Fibroblast of lung (primary cell): ENCODE measurements around the gene SDK1. TPM values are rescaled to one million over a fixed set of nuclear protein-coding genes. Genes with fewer than 3 reads are reported as not detected.

ENCODE experiments used
- DNase-seq, 2 donors: peaks; one replicate each; pipeline versions ENCODE4 v3.0.0 to v3.0.0-alpha.2; 2010; ENCODE audit warnings: low read depth in 2 of 2
- H2AFZ ChIP-seq: 2 replicates; pipeline ENCODE4 v1.5.1; 2012; ENCODE audit warnings: low read length, control low read depth, inconsistent platforms
- H3K27ac ChIP-seq: 2 replicates; pipeline ENCODE4 v1.5.1; 2011; ENCODE audit warnings: low read length, control low read depth; ENCODE audit not compliant: insufficient read depth
- H3K27me3 ChIP-seq: 2 replicates; pipeline ENCODE4 v1.5.1; 2011; ENCODE audit warnings: mild to moderate bottlenecking, low read length; ENCODE audit not compliant: control insufficient read depth, insufficient read depth
- H3K36me3 ChIP-seq: 2 replicates; pipeline ENCODE4 v1.5.1; 2011; ENCODE audit warnings: low read length; ENCODE audit not compliant: control insufficient read depth, insufficient read depth
- H3K4me1 ChIP-seq: 2 replicates; pipeline ENCODE4 v1.5.1; 2011; ENCODE audit warnings: low read length; ENCODE audit not compliant: control insufficient read depth, insufficient read depth; ENCODE audit errors: extremely low read depth
- H3K4me2 ChIP-seq: 2 replicates; pipeline ENCODE4 v1.5.1; 2011; ENCODE audit warnings: low read length, control low read depth; ENCODE audit not compliant: insufficient read depth; ENCODE audit errors: extremely low read depth
- H3K4me3 ChIP-seq, 4 experiments: fragments of 200-600 bp in 1 of 4; sonication (generic) in 1 of 4; replicated peaks in 1 of 4; 2 replicates each; pipeline ENCODE4 v1.5.1; 2011 to 2016; ENCODE audit warnings: low read length in 4 of 4, low read depth in 3 of 4, mild to moderate bottlenecking in 3 of 4, control low read depth in 2 of 4, inconsistent platforms in 1 of 4, mixed read lengths in 1 of 4; ENCODE audit not compliant: insufficient read depth in 1 of 4; ENCODE audit errors: control extremely low read depth in 1 of 4
- H3K79me2 ChIP-seq: 2 replicates; pipeline ENCODE4 v1.5.1; 2012; ENCODE audit warnings: mild to moderate bottlenecking, low read length, inconsistent platforms; ENCODE audit not compliant: control insufficient read depth, insufficient read depth
- H3K9ac ChIP-seq: 2 replicates; pipeline ENCODE4 v1.5.1; 2011; ENCODE audit warnings: mild to moderate bottlenecking, low read length, control low read depth; ENCODE audit not compliant: insufficient read depth
- H3K9me3 ChIP-seq: 2 replicates; pipeline ENCODE4 v1.5.1; 2012; ENCODE audit warnings: low read depth, low read length; ENCODE audit not compliant: control insufficient read depth, insufficient read depth
- H4K20me1 ChIP-seq: 2 replicates; pipeline ENCODE4 v1.5.1; 2011; ENCODE audit warnings: low read length; ENCODE audit not compliant: control insufficient read depth, insufficient read depth; ENCODE audit errors: extremely low read depth
- CTCF ChIP-seq, 2 donors: IDR thresholded peaks in 1 of 2; conservative IDR thresholded peaks in 1 of 2; 1 replicate in 1 of 2; 2 replicates in 1 of 2; pipeline ENCODE4 v1.5.1; 2011 to 2012; ENCODE audit warnings: low read length in 2 of 2, control low read depth in 1 of 2, inconsistent platforms in 1 of 2, low read depth in 1 of 2, mild to moderate bottlenecking in 1 of 2
- EZH2 ChIP-seq: IDR thresholded peaks from 2 replicates; pipeline ENCODE4 v1.5.1; 2012; ENCODE audit warnings: low read length, control low read depth, mild to moderate bottlenecking; ENCODE audit errors: missing control alignments
- polyA plus RNA-seq, 2 donors: library from polyadenylated mRNA; depleted of rRNA in 1 of 2; stranded (reverse) in 1 of 2; unstranded in 1 of 2; fragments of >200 nt; gene quantifications; 2 replicates each; pipeline ENCODE4 v1.2.1, GENCODE V29; 2011 to 2012; ENCODE audit warnings: missing spikeins in 1 of 2
- total RNA-seq: library from RNA; depleted of rRNA; stranded (reverse); fragments of >200 nt; gene quantifications from 2 replicates; pipeline ENCODE4 v1.2.1, GENCODE V29; 2014

The SDK1 gene
- total and polyA plus RNA-seq, 2 donors (not counting 1 experiment from before 2014, with no cell fraction given): 1.0 to 8.6 TPM

GRCh38 chr7:4178916-4179687, 878.0 kb downstream of the SDK1 start:
- Histone ChIP-seq H3K79me2 (no peaks in the 10 kb centered on the region), H3K4me3 (no peak overlapping the region), H4K20me1 (no peaks in the 10 kb centered on the region), H3K4me2 (no peak overlapping the region), H2AFZ (no peak overlapping the region), H3K27me3 (no peaks in the 10 kb centered on the region), H3K4me1 (no peaks in the 10 kb centered on the region), H3K9ac (no peak overlapping the region), H3K9me3 (no peaks in the 10 kb centered on the region), H3K36me3 (no peaks in the 10 kb centered on the region), H3K27ac (no peak overlapping the region)
- TF ChIP-seq EZH2: no peak
- no peak for TF ChIP-seq CTCF (conservative IDR thresholded peaks at IDR 0.05 in 1 of 2, IDR thresholded peaks at IDR 0.05 in 1 of 2; ENCODE audit: low read depth in 1 of 2, low read length in 2 of 2)
- DNase-seq: no peak

GRCh38 chr7:4179688-4180380, 878.8 kb downstream of the SDK1 start:
- Histone ChIP-seq H4K20me1 (no peaks in the 10 kb centered on the region), H3K27me3 (no peaks in the 10 kb centered on the region), H3K4me1 (no peaks in the 10 kb centered on the region), H3K4me2 (no peak overlapping the region), H3K4me3 (no peak overlapping the region), H3K27ac (no peak overlapping the region), H3K36me3 (no peaks in the 10 kb centered on the region), H3K79me2 (no peaks in the 10 kb centered on the region), H3K9me3 (no peaks in the 10 kb centered on the region), H2AFZ (no peak overlapping the region), H3K9ac (no peak overlapping the region)
- DNase-seq: no peak
- TF ChIP-seq EZH2: no peak
- no peak for TF ChIP-seq CTCF (conservative IDR thresholded peaks at IDR 0.05 in 1 of 2, IDR thresholded peaks at IDR 0.05 in 1 of 2; ENCODE audit: low read depth in 1 of 2, low read length in 2 of 2)

- no peak overlapping the region for H3K4me3 ChIP-seq
- DNase-seq: no peak
- H2AFZ ChIP-seq: no peak overlapping the region
- no peak overlapping the region for H3K4me2 ChIP-seq
- H3K9ac ChIP-seq: no peak overlapping the region
- no peaks in the 10 kb centered on the region for H3K4me1 ChIP-seq
- no peaks in the 10 kb centered on the region for H3K79me2 ChIP-seq
- H3K27ac ChIP-seq: no peak overlapping the region
- H3K27me3 ChIP-seq: no peaks in the 10 kb centered on the region
- H4K20me1 ChIP-seq: no peaks in the 10 kb centered on the region
- TF ChIP-seq EZH2 (no peak), CTCF (conservative IDR thresholded peaks at IDR 0.05 in 1 of 2, IDR thresholded peaks at IDR 0.05 in 1 of 2; ENCODE audit: low read depth in 1 of 2, low read length in 2 of 2) (no peak)
- H3K9me3 ChIP-seq: no peaks in the 10 kb centered on the region
- H3K36me3 ChIP-seq: no peaks in the 10 kb centered on the region
Measured at GRCh38 chr7:4181446-4181845, 880.4 kb downstream of the SDK1 start.
